HEK293 (cell line): ENCODE data around the gene VTN.

Source experiments
- EGR2 ChIP-seq: fragments of 450-650 bp; formaldehyde crosslinking; IDR thresholded peaks from 2 replicates; pipeline ENCODE4 v1.5.1; 2016; ENCODE audit warnings: low read depth, missing biosample characterization, missing genetic modification characterization
- GLIS2 ChIP-seq: fragments of 450-650 bp; formaldehyde crosslinking; IDR thresholded peaks from 2 replicates; pipeline ENCODE4 v1.5.1; 2016; ENCODE audit warnings: missing biosample characterization, missing genetic modification characterization
- PATZ1 ChIP-seq: fragments of 450-650 bp; formaldehyde crosslinking; IDR thresholded peaks from 2 replicates; pipeline ENCODE4 v1.5.1; 2016; ENCODE audit warnings: missing biosample characterization, missing genetic modification characterization
- SP7 ChIP-seq: fragments of 450-650 bp; formaldehyde crosslinking; IDR thresholded peaks from 2 replicates; pipeline ENCODE4 v1.5.1; 2016; ENCODE audit warnings: missing biosample characterization, missing genetic modification characterization
- ZBTB11 ChIP-seq: fragments of 450-650 bp; formaldehyde crosslinking; conservative IDR thresholded peaks from 2 replicates; pipeline ENCODE4 v1.5.1; 2016; ENCODE audit warnings: low read depth, missing biosample characterization, missing genetic modification characterization
- ZFHX2 ChIP-seq: fragments of 450-650 bp; formaldehyde crosslinking; conservative IDR thresholded peaks from 2 replicates; pipeline ENCODE4 v1.5.1; 2016; ENCODE audit warnings: missing biosample characterization, missing genetic modification characterization
- ZFP69B ChIP-seq: fragments of 450-650 bp; formaldehyde crosslinking; IDR thresholded peaks from 2 replicates; pipeline ENCODE4 v1.5.1; 2016; ENCODE audit warnings: missing biosample characterization, missing genetic modification characterization
- ZNF121 ChIP-seq: fragments of 450-650 bp; formaldehyde crosslinking; IDR thresholded peaks from 2 replicates; pipeline ENCODE4 v1.5.1; 2016; ENCODE audit warnings: missing biosample characterization, missing genetic modification characterization
- ZNF155 ChIP-seq: fragments of 450-650 bp; formaldehyde crosslinking; IDR thresholded peaks from 2 replicates; pipeline ENCODE4 v1.5.1; 2016; ENCODE audit warnings: missing biosample characterization, missing genetic modification characterization
- ZNF18 ChIP-seq: fragments of 450-650 bp; formaldehyde crosslinking; IDR thresholded peaks from 2 replicates; pipeline ENCODE4 v1.5.1; 2016; ENCODE audit warnings: missing biosample characterization, missing genetic modification characterization
- ZNF501 ChIP-seq: fragments of 450-650 bp; formaldehyde crosslinking; IDR thresholded peaks from 2 replicates; pipeline ENCODE4 v1.5.1; 2016; ENCODE audit warnings: missing biosample characterization, missing genetic modification characterization
- ZNF518A ChIP-seq: fragments of 450-650 bp; formaldehyde crosslinking; conservative IDR thresholded peaks from 2 replicates; pipeline ENCODE4 v1.5.1; 2016; ENCODE audit warnings: low read depth, missing biosample characterization, missing genetic modification characterization
- ZNF654 ChIP-seq: fragments of 450-650 bp; formaldehyde crosslinking; IDR thresholded peaks from 2 replicates; pipeline ENCODE4 v1.5.1; 2016; ENCODE audit warnings: low read depth, missing biosample characterization, missing genetic modification characterization
- ZNF692 ChIP-seq: fragments of 450-650 bp; formaldehyde crosslinking; IDR thresholded peaks from 2 replicates; pipeline ENCODE4 v1.5.1; 2016; ENCODE audit warnings: missing biosample characterization, missing genetic modification characterization
- ZNF747 ChIP-seq: fragments of 450-650 bp; formaldehyde crosslinking; IDR thresholded peaks from 2 replicates; pipeline ENCODE4 v1.5.1; 2016; ENCODE audit warnings: missing biosample characterization, missing genetic modification characterization
- ZNF785 ChIP-seq: fragments of 450-650 bp; formaldehyde crosslinking; IDR thresholded peaks from 2 replicates; pipeline ENCODE4 v1.5.1; 2016; ENCODE audit warnings: missing biosample characterization, missing genetic modification characterization

The VTN gene

GRCh38 chr17:28379814-28380801 lies 10.0 kb upstream of the VTN start (continued):
- TF ChIP-seq ZNF18 (tag by site-specific recombination) = no peak
- no peak for TF ChIP-seq ZNF747 (tag by site-specific recombination)
- no peak for TF ChIP-seq GLIS2 (tag by site-specific recombination)
- TF ChIP-seq ZBTB11 (tag by site-specific recombination) = no peak
- no peak for TF ChIP-seq PATZ1 (tag by site-specific recombination)
- no peak for TF ChIP-seq ZNF692 (tag by site-specific recombination)
- TF ChIP-seq ZFHX2 = peak; percentile 78
- peak; percentile 53; the same call in 1 of the 2 replicates for TF ChIP-seq SP7 (tag by site-specific recombination)
- no peak for TF ChIP-seq ZNF155 (tag by site-specific recombination)
- peak; percentile 79 for TF ChIP-seq EGR2 (tag by site-specific recombination)
- TF ChIP-seq ZNF518A (tag by site-specific recombination) = no peak
- no peak for TF ChIP-seq ZFP69B (tag by site-specific recombination)
- no peak for TF ChIP-seq ZNF785 (tag by site-specific recombination)
- no peak for TF ChIP-seq ZNF501 (tag by site-specific recombination)
- no peak for TF ChIP-seq ZNF654 (tag by site-specific recombination)
- TF ChIP-seq ZNF121 (tag by site-specific recombination) = no peak
